HG03139 (cell line): ENCODE results near the gene FAM222B.
"Not testable (repeated sequence)": the region's sequence is repeated elsewhere in the genome, so short reads cannot be mapped to it uniquely, and the experiment has no call there.

ENCODE experiments used
- ATAC-seq: cut with Tn5 transposase; IDR thresholded peaks from one replicate; pipeline ENCODE4 v1.9.1; 2021; ENCODE audit not compliant: unreplicated experiment

FAM222B gene

DNA sequence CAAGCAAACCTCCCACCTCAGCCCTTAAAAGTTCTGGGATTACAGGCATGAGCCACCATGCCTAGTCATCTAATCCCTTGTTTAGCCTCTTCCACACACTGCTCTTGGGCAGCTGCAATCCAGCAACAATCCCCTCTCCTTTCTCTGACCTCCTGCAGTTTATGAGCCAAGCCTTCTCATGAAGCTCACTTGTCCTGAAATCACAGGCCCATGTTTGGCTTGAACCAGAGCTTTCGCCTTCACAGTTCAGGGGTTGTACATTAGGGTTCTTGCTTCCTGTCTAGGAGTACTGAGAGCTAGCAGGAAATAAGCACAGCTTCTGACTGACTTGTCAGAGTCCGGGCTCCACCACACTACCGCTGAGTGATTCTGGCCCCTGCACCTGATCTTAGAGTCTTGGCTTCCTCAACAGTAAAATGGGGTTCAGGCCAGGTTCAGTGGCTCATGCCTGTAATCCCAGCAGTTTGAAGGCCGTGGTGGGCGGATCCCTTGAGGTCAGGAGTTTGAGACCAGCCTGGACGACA, 28.5 kb upstream of the FAM222B start:
- ATAC-seq = peak; percentile 94

DNA sequence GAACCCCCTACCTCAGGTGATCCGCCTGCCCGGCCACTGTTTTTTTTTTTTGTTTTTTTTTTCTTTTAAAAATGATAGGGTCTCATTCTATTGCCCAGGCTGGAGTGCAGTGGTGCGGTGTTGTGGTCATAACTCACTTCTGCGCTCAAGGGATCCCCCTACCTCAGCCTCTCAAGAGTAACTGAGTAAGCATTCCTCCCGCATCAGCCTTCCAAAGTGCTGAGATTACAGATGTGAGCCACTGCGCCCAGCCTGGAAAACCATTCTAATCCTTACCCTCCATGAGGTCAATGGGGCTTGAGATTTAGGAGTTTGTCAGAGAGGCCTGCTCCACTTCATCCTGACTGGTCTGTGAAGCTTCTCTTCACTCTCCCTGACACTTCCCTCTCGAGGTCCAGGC, 24.7 kb upstream of the FAM222B start:
- no peak for ATAC-seq

DNA sequence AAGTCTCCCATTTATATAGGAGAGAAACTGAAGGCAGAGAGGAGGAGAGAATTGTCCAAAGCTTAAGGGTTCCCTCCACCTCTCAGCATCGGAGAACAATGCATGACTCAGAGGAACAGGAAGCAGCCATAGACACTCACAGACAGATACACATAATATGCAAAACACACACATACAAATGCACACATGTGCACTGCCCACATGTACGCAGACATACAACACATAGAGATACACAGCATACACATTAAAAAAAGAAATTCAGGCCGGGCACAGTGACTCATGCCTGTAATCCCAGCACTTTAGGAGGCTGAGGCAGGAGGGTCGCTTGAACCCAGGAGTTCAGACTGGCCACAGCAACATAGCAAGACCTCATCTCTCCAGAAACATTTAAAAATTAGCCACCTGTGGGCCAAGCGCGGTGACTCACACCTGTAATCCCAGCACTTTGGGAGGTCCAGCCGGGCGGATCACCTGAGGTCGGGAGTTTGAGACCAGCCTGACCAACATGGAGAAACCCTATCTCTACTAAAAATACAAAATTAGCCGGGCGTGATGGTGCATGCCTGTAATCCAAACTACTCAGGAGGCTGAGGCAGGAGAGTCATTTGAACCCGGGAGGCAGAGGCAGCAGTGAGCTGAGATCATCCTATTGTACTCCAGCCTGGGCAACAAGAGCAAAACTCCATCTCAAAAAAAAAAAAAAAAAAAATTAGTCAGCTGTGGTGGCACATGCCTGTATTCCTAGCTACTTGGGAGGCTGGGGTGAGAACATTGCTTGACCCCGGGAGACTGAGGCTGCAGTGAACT, 23.6 kb upstream of the FAM222B start:
- ATAC-seq = no peak

DNA sequence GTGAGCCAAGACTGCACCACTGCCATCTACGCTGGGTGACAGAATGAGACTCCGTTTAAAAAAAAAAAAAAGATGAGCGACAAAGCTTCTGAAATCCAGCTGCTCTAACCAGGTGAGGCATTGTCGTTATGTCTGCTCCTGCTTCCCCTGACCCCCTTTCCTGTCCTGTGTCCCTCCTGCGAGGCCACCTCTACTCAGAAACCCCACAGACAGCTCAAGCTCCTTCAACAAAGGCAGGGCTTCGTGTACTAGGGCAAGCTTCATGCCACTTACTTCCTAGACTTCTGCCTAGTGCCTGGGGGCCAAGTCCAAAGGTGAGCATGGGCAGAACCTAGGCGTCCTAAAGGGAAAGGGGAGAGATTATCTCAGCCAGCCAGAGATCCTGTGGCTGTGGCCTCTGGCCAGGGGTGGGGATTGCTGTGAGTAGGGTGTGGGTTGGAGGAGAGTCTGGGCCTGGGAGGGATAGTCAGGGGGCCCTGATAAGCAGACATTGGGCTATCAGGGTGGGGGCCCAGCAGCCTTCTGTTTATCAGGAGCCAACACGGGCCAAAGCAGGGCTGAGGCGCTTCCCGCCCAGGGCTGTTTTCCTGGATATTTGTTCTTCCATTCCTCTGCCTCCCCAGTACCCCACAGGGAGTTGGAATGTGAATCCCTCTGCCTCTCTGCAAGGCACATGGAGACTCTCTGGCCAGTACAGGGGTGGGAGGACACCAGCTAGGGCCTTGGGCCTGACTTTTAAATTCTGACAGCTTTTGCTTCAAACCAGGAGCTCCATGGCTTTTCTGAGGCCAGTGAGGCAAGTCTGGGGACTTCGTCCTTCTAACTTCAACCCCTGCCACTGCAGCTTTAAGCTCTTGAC, 22.6 kb upstream of the FAM222B start:
- ATAC-seq = no peak

DNA sequence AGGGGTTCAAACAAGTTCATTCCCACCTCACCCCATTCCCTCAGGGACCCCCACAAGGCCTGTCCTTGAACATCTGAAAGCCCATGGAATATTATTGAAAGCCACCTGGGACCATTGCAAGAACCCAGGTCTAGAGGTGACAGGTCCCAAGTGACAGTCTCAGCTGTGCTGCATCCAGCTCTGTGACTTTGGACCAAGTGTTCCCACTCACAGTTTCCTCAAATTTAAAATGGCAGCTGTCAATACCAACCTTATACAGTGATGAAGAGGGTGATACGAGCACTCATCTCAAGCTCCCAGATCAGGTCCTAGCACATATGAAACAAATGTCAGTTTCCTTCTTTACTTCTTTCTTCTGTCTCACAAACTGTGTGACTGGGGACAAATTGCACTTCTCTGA, 21.4 kb upstream of the FAM222B start:
- ATAC-seq = no peak

DNA sequence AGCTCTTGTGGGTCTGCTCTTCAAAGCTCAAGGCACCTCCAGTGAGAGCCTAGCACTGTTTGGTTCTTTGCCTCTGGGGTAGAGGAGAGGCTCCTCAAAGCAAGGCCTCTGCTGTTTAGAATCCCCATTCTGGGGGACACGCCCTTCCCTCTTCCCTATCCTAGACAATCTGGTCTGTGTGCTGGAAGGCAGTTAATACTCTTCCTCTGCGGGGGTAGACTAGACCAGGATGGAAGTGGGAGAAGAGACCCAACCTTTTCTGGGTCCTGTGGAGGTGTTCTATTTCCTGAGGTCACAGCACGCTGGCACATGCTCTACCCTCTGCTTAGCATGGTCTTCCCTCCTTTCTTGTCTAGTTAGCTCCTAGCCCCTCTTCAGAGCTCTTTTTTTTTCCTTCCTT, 20.0 kb upstream of the FAM222B start:
- no peak for ATAC-seq

DNA sequence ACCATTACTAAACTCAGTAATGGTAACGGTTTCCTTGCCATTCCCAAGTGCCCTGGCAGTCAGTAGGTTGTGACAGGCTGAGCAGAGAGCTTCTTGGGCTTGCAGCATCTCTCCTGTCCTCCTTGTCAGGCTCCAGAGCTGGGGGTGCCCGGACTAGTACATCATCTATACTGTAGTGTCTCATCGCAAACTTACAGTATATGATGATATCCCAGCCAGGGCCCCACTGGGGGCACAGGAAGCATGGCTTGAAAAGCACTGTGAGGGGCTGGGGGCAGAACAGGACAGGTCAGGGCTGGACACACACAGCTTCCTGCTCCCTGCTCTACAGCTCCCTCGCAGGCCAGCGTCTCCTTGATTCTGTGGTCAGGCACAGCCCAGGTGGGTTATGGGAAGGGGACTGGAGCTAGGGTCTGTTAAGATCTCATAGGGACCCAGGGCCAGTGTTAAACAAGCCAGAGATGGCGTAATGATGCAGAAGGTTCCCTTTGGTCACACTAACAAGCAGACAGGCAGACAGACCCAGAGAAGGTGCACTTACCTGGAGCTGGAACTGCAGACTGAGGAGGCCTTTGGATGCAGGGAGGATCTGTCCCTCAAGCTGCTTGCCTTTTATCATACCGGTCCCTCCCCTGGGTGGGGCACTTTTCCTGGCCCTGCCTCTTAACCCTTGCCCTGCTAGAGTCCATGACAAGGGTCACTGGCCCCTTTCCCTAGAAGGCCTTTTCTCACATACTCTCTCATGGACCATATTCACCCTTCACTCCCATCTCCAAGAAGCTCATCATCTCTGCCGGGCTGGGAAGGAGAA, 19.0 kb upstream of the FAM222B start:
- no peak for ATAC-seq

DNA sequence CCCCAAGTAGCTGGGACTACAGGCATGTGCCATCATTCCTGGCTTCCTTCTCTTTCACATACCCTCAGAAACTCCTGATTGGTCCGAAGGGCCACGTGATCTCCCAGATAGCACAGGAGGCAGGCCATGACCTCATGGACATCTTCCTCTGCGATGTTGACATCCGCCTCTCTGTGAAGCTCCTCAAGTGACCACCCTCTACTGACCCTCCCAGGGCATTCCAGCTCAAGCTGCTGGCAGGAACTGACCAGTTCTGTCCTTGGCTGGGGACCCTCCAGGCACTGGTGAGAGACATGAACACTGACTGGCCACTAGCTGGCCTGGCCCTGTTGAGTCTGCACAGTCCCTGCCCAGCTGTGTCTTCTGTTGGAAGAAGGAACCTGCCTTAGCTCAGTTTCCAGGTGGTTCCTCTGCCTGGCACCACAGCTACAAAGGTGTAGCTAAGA, 17.8 kb upstream of the FAM222B start:
- no peak for ATAC-seq

DNA sequence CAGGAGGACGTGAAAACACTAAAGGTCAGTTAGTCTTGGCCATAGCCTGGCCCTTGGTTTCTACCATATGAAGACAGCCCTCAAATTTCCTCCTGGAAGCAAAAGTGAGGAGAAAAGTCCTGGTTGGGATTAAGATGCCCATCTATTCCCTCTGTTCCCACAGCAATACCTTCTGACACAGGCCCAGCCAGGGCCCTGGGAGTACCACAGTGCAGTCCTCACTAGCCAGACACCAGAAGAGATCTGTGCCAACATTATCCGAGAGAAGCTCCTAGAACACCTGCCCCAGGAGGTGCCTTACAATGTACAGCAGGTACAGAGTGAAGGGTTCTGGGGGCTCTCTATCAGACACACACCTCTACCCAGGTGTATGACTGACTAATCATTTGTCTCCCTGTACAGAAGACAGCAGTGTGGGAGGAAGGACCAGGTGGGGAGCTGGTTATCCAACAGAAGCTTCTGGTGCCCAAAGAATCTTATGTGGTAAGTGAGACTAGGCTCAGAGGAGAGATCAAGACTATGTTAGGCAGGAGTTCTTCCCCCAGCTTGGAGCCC, 16.3 kb upstream of the FAM222B start:
- no peak for ATAC-seq

DNA sequence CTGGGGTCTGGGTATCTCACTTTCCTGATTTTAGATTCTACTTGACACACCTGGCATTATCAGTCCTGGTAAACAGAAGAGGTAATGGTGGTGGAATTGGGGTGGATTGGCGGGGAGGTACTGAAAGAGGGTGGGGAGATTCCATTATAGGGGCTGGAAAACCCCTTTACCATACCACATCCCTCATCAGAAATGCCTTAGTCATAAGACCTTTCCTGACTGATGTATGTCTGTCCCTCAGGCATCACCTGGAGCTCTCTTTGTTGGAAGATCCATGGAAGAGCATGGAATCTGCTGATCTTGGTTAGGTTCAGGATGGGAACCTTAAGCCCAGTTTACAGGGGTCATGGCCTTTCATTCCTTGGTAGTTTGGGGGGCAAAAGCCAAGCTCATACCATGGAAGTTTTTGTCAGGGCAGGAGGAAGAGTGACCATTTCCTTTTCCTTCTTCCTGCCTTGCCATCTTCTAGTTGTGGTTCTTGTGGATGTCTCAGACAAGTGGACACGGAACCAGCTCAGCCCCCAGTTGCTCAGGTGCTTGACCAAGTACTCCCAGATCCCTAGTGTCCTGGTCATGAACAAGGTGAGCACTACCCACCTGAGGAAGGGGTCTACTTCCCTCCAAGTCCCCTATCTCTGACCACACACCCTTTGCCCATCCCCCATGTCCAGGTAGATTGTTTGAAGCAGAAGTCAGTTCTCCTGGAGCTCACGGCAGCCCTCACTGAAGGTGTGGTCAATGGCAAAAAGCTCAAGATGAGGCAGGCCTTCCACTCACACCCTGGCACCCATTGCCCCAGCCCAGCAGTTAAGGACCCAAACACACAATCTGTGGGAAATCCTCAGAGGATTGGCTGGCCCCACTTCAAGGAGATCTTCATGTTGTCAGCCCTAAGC, 15.6 kb upstream of the FAM222B start:
- ATAC-seq = no peak

DNA sequence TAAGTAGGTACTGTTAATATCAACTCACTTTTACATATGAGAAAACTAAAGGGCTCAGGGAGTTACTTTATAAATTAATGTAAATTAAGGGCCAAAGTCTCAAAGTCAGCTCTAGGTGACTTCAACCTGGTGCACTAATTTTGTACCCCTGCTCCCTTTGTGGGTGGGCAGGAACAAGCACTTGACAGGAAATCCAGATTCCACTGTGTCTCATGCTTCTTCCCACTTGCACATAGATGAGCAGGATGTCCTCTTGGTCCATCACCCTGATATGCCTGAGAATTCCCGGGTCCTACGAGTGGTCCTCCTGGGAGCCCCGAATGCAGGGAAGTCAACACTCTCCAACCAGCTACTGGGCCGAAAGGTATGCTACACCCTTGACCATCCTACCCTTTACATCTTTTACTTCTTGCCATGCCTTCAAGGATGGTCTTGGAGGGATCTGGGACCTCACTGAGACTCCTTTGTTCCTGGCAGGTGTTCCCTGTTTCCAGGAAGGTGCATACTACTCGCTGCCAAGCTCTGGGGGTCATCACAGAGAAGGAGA, 13.5 kb upstream of the FAM222B start:
- ATAC-seq = no peak

DNA sequence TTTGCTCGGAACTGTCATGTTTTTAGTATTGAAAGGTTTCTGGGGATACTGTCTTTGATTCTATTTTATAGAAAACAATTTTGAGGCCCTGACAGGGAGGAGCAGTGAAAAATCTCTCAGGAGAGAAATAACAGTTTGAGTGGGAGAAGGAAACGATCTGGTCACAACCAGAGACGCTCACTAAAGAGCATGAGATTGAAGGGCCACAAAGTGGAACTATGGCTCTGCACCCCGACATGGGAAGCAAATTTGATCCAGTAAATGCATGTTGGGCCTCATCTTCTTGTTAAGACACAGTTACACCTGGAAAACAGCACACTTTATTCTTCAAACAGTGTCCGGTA, 12.7 kb upstream of the FAM222B start:
- no peak for ATAC-seq

DNA sequence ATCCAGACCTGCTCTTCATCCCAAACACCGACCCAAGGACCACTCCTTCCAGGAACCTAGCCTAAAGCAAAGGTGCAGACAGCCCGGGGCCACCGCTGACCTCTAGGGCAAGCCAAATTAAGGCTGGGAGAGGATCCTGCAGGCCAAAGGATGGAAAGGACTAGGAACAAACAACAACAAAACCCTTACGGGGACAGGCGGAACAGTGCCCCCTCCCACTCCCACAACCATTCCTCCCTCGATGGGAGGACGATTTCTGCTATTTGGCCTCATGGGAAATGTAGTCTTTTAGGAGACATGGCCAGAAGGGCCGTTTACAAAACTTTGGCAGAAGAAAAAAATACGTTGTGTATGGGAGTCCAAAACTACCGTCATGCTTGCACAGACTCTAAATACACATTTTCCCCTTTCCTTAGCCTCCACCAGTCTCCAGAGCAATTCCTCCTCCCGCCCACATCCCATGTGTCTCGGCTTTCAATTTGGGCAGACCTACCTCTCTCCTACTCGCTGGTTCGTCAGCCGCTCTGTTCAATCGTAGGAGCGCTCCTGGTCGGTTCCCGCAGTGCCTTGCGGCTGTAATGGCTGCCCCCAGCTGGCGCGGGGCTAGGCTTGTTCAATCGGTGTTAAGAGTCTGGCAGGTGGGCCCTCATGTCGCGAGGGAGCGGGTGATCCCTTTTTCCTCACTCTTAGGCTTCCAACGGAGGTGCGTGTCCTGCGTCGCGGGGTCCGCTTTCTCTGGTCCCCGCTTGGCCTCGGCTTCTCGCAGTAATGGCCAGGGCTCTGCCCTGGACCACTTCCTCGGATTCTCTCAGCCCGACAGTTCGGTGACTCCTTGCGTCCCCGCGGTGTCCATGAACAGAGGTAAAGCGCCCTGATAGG, 12.1 kb upstream of the FAM222B start, which contains the start of gene ERAL1:
Gene ERAL1, plus strand, starts transcription at position 560 of the 879 bp plus-strand sequence. Its CDS starts 19 bp downstream, at position 579.
- ATAC-seq = peak; percentile 82

DNA sequence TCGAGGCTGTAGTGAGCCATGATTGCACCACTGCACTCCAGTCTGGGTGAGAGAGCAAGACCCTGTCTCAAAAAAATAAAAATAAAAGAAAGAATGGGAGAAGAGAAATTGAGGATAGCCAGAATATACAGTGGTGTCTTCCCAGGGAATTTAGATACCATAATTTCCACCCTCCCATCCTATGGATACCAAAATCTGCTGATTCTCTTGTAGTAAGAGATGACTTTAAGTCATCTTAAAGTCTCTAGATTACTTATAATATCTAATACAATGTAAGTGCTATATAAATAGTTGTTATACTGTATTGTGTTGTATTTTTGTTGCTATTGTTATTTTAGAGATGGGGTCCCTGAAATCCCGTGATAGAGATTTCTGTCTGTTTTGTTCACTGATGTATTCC, 10.7 kb upstream of the FAM222B start:
- ATAC-seq = no peak

DNA sequence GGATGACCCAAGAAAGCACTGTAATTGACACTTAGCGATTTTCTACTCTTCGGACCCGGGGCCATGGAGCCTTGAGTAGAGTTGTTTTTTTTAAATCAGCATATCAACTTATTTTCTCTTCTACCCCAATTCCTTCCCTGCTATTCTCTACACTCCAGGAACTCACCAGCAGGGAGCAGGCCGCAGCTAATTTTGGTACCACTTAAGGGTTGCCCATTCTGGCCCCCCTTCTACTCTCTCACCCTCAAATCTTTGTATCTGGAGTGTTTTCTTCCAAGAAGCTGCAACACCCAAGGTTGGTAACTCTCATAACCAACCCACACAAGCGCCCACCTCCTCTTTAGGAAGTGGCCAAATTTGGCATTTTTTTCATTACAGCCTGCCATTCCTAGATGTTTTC, 6.7 kb upstream of the FAM222B start:
- no peak for ATAC-seq

DNA sequence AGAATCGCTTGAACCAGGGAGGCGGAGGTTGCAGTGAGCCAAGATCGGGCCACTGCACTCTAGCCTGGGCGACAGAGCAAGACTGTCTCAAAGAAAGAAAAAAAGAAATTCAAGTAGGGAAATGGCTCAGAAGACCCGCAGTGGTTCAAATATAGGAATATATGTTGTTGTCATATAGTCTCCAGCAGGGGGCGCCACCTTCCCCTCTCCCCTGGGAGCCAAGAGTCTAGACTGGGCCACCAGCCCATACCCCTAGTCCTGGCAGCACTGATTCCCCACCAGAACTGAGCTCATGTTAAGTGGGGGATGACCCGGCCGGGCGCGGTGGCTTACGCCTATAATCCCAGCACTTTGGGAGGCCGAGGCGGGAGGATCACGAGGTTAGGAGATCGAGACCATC, 6.1 kb upstream of the FAM222B start:
- not testable (repeated sequence) for ATAC-seq

DNA sequence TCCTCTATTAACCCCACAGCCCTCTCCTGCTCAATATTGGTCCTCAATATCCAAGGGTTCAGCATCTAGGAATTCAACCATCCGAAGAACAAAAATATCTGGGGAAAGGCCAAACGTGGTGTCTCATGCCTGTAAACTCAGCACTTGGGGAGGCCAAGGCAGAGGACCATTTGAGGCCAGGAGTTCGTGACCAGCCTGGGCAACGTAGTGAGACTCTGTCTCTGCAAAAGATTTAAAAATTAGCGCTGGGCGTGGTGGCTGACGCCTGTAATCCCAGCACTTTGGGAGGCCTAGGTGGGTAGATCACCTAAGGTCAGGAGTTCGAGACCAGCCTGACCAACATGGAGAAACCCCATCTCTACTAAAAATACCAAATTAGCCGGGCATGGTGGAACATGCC, 4.1 kb upstream of the FAM222B start:
- ATAC-seq = not testable (repeated sequence)

DNA sequence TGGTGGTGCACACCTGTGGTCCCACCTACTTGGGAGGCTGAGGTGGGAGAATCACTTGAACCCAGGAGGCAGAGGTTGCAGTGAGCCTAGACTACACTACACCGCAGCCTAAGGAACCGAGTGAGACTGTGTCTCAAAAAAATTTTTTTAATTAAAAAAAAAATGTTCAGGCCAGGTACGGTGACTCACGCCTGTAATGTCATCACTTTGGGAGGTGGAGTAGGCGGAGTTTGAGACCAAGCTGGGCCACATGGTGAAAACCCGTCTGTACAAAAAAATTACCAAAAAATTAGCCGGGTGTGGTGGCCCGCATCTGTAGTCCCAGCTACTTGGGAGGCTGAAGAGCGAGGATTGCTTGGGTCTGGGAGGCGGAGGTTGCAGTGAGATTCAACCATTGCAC, 3.6 kb upstream of the FAM222B start:
- ATAC-seq = no peak

DNA sequence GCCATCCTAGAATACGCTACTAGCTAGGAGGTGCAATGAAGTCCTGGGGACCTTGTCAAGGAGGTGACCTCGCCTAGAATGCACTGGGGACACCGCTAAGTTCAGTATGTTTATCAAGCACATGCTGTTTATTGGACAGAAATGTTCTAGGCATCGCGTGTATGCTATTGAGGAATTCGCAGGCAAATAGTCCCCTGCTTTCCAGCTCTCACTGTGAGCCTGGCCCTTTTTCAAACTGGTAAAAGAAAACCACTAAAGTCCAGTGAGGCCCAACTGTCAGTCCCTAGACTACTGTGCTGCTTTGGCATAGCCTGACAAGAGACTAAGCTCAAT, 1.2 kb upstream of the FAM222B start:
- ATAC-seq = no peak
